NCI-H2029 (cell line): ENCODE results near the gene EFR3B.
"Not testable (repeated sequence)": the region's sequence is repeated elsewhere in the genome, so short reads cannot be mapped to it uniquely, and the experiment has no call there.

Source experiments
- DNase-seq: peaks from one replicate; lab custom pipeline; 2025; lab: John Stamatoyannopoulos, UW

The EFR3B gene

GRCh38 chr2:25150993-25151392, 109.1 kb downstream of the EFR3B start:
- not testable (repeated sequence) for DNase-seq

GRCh38 chr2:25151718-25152117, 109.8 kb downstream of the EFR3B start:
- no peak for DNase-seq

GRCh38 chr2:25155401-25155800, 113.5 kb downstream of the EFR3B start:
- no peak for DNase-seq

- DNase-seq, result no peak
Measured at GRCh38 chr2:25158096-25158852, 116.4 kb downstream of the EFR3B start.

GRCh38 chr2:25159949-25160348, 118.1 kb downstream of the EFR3B start:
- DNase-seq, result no peak

GRCh38 chr2:25160376-25160775, 118.5 kb downstream of the EFR3B start:
- DNase-seq, result no peak

- no peak for DNase-seq
Measured at GRCh38 chr2:25161055-25161781, 119.3 kb downstream of the EFR3B start.

GRCh38 chr2:25162061-25162460, 120.2 kb downstream of the EFR3B start:
- DNase-seq, result not testable (repeated sequence)

GRCh38 chr2:25164561-25164960, 122.7 kb downstream of the EFR3B start:
- no peak for DNase-seq

- peak; percentile 51 for DNase-seq
Measured at GRCh38 chr2:25165992-25166875, 124.4 kb downstream of the EFR3B start.

GRCh38 chr2:25168256-25169072, 126.6 kb downstream of the EFR3B start, which contains the start of gene POMC:
TSS of gene POMC (minus strand) at chr2:25168580. CDS start at chr2:25164772, 3,808 bp downstream.
- no peak for DNase-seq

- DNase-seq, result no peak
Measured at GRCh38 chr2:25169073-25169470, 127.2 kb downstream of the EFR3B start.

GRCh38 chr2:25170888-25171287, 129.0 kb downstream of the EFR3B start:
- DNase-seq, result no peak

GRCh38 chr2:25173719-25174118, 131.8 kb downstream of the EFR3B start:
- no peak for DNase-seq

- no peak for DNase-seq
Measured at GRCh38 chr2:25174192-25174861, 132.5 kb downstream of the EFR3B start.

- no peak for DNase-seq
Measured at GRCh38 chr2:25176138-25176537, 134.3 kb downstream of the EFR3B start.

- DNase-seq, result no peak
Measured at GRCh38 chr2:25176541-25177181, 134.8 kb downstream of the EFR3B start.

- no peak for DNase-seq
Measured at GRCh38 chr2:25177211-25177611, 135.3 kb downstream of the EFR3B start.

GRCh38 chr2:25178976-25179375, 137.1 kb downstream of the EFR3B start:
- DNase-seq, result no peak

GRCh38 chr2:25184254-25184653, 142.4 kb downstream of the EFR3B start:
- DNase-seq, result no peak
